Measurements from ENCODE around the gene TNXB. TPM values are rescaled to one million over a fixed set of nuclear protein-coding genes. Genes with fewer than 3 reads are reported as not detected.
"Not testable (repeated sequence)": the region's sequence is repeated elsewhere in the genome, so short reads cannot be mapped to it uniquely, and the experiment has no call there.

TNXB gene
- total RNA-seq, 1 experiment from 2014 or later: 45.0 TPM

- not testable (repeated sequence) for DNase-seq (ENCODE audit: low spot score)
Measured at GRCh38 chr6:32144238-32144637, 35.1 kb upstream of the TNXB start.

- DNase-seq (ENCODE audit: low spot score): no peak
Measured at GRCh38 chr6:32140420-32141046, 31.4 kb upstream of the TNXB start.

GRCh38 chr6:32139590-32139989, 30.5 kb upstream of the TNXB start:
- no peak for DNase-seq (ENCODE audit: low spot score)

GRCh38 chr6:32137454-32137853, 28.3 kb upstream of the TNXB start:
- no peak for DNase-seq (ENCODE audit: low spot score)

- DNase-seq (ENCODE audit: low spot score): no peak
Measured at GRCh38 chr6:32133786-32134185, 24.6 kb upstream of the TNXB start.

- no peak for DNase-seq (ENCODE audit: low spot score)
Measured at GRCh38 chr6:32132110-32132509, 23.0 kb upstream of the TNXB start.

GRCh38 chr6:32131439-32131948, 22.4 kb upstream of the TNXB start:
- no peak for DNase-seq (ENCODE audit: low spot score)

- no peak for DNase-seq (ENCODE audit: low spot score)
Measured at GRCh38 chr6:32129297-32130088, 20.4 kb upstream of the TNXB start.

- no peak for DNase-seq (ENCODE audit: low spot score)
Measured at GRCh38 chr6:32128751-32129296, 19.7 kb upstream of the TNXB start.

- DNase-seq (ENCODE audit: low spot score): peak; percentile 99
Measured at GRCh38 chr6:32127717-32128592, 18.8 kb upstream of the TNXB start, which contains the start of gene ATF6B. TSS of gene ATF6B (minus strand) at chr6:32128246. CDS start at chr6:32128207, 39 bp downstream.

- DNase-seq (ENCODE audit: low spot score): no peak
Measured at GRCh38 chr6:32127409-32127716, 18.2 kb upstream of the TNXB start.

- no peak for DNase-seq (ENCODE audit: low spot score)
Measured at GRCh38 chr6:32126880-32127279, 17.7 kb upstream of the TNXB start.

GRCh38 chr6:32123681-32124080, 14.5 kb upstream of the TNXB start:
- DNase-seq (ENCODE audit: low spot score): no peak

- no peak for DNase-seq (ENCODE audit: low spot score)
Measured at GRCh38 chr6:32120573-32121059, 11.5 kb upstream of the TNXB start.

GRCh38 chr6:32118782-32119628, 9.9 kb upstream of the TNXB start:
- peak; percentile 76 for DNase-seq (ENCODE audit: low spot score)

GRCh38 chr6:32117461-32117860, 8.3 kb upstream of the TNXB start:
- DNase-seq (ENCODE audit: low spot score): no peak

GRCh38 chr6:32116674-32117073, 7.5 kb upstream of the TNXB start:
- DNase-seq (ENCODE audit: low spot score): no peak

GRCh38 chr6:32115623-32116022, 6.5 kb upstream of the TNXB start:
- no peak for DNase-seq (ENCODE audit: low spot score)

GRCh38 chr6:32114796-32115195, 5.7 kb upstream of the TNXB start:
- DNase-seq (ENCODE audit: low spot score): peak; percentile 78

GRCh38 chr6:32113386-32114352, 4.5 kb upstream of the TNXB start:
- DNase-seq (ENCODE audit: low spot score): peak; percentile 88
